GM12878 (cell line): ENCODE data around the gene HOXA2. TPM values are rescaled to one million over a fixed set of nuclear protein-coding genes. Genes with fewer than 3 reads are reported as not detected.

ENCODE experiments used
- ATAC-seq: fragments of 200-7000 bp; cut with Tn5 transposase; 3 replicates; pipeline ENCODE4 v1.9.1; 2020; ENCODE audit warnings: mild to moderate bottlenecking, moderate library complexity
- BruUV-seq: library from RNA; stranded (reverse); fragments of 400-500 nt; replicated peaks from 2 replicates; lab custom pipeline; 2021; lab: Mats Ljungman, UMichigan
- CTCF ChIA-PET: fragments of 300-600 bp; sonication (Branson Sonifier 250); formaldehyde crosslinking; extraction: SDS; loops from one replicate; lab custom pipeline; 2021; ENCODE audit warnings: inconsistent platforms; lab: Yijun Ruan, JAX
- POLR2A ChIA-PET: fragments of 350-600 bp; formaldehyde crosslinking; extraction: SDS; loops from one replicate; lab custom pipeline; 2021; ENCODE audit warnings: inconsistent platforms; lab: Charles Lee
- RAD21 ChIA-PET: fragments of 300-600 bp; sonication (Branson Sonifier 250); formaldehyde crosslinking; loops from one replicate; lab custom pipeline; 2023; ENCODE audit warnings: antibody characterized with exemption; ENCODE audit not compliant: unreplicated experiment; lab: Charles Lee
- SMC1A ChIA-PET: fragments of 300-600 bp; sonication (Branson Sonifier 250); formaldehyde crosslinking; loops from one replicate; lab custom pipeline; 2023; ENCODE audit not compliant: unreplicated experiment, uncharacterized antibody; lab: Charles Lee
- DNase-seq: peaks from one replicate; pipeline ENCODE4 v3.0.0-alpha.2; 2011; ENCODE audit warnings: low read depth, low spot score
- FAIRE-seq: peaks from 3 replicates; lab custom pipeline; 2011; peaks lifted over from hg19 to GRCh38; lab: Jason Lieb, UNC
- H2AFZ ChIP-seq: 2 replicates; pipeline ENCODE4 v1.6.0; 2011; ENCODE audit warnings: low read depth, low read length, control low read depth; ENCODE audit not compliant: control insufficient read depth
- H3K27ac ChIP-seq: 2 replicates; pipeline ENCODE4 v1.5.1; 2011; ENCODE audit warnings: control low read depth; ENCODE audit not compliant: control insufficient read depth, insufficient read depth
- H3K27me3 ChIP-seq, 2 experiments: replicated peaks in 1 of 2; 2 replicates each; pipeline versions ENCODE4 v1.6.0 to v1.6.1; 2011; ENCODE audit warnings: low read length in 1 of 2; ENCODE audit not compliant: control insufficient read depth in 2 of 2, insufficient read depth in 2 of 2
- H3K36me3 ChIP-seq, 2 experiments: 2 replicates each; pipeline ENCODE4 v1.5.1; 2011; ENCODE audit warnings: low read length in 1 of 2; ENCODE audit not compliant: control insufficient read depth in 2 of 2, insufficient read depth in 2 of 2
- H3K4me1 ChIP-seq: 2 replicates; pipeline ENCODE4 v1.6.1; 2011; ENCODE audit warnings: mild to moderate bottlenecking, low read length, moderate library complexity, mixed read lengths; ENCODE audit not compliant: control insufficient read depth, insufficient read depth
- H3K4me2 ChIP-seq: 2 replicates; pipeline ENCODE4 v1.6.0; 2011; ENCODE audit warnings: control low read depth; ENCODE audit not compliant: control insufficient read depth, insufficient read depth
- H3K4me3 ChIP-seq: fragments of 200-600 bp; sonication (generic); 2 replicates; pipeline ENCODE4 v1.5.1; 2016
- H3K79me2 ChIP-seq: 2 replicates; pipeline ENCODE4 v1.6.0; 2011; ENCODE audit warnings: low read length; ENCODE audit not compliant: control insufficient read depth, insufficient read depth
- H3K9ac ChIP-seq: 2 replicates; pipeline ENCODE4 v1.8.0; 2011; ENCODE audit warnings: low read length, control low read depth, mixed read lengths; ENCODE audit not compliant: control insufficient read depth, insufficient read depth
- H3K9me3 ChIP-seq: replicated peaks from 3 replicates; pipeline ENCODE4 v1.5.1; 2011; ENCODE audit warnings: mild to moderate bottlenecking, low read length; ENCODE audit not compliant: control insufficient read depth, insufficient read depth
- H4K20me1 ChIP-seq: 2 replicates; pipeline ENCODE4 v1.6.0; 2011; ENCODE audit not compliant: control insufficient read depth, insufficient read depth
- CUX1 ChIP-seq: IDR thresholded peaks from 2 replicates; pipeline ENCODE4 v1.6.1; 2012; ENCODE audit warnings: improper control_type of control experiment, low read depth, low read length; ENCODE audit not compliant: insufficient replicate concordance
- FOS ChIP-seq: IDR thresholded peaks from 3 replicates; pipeline ENCODE4 v1.6.1; 2011; ENCODE audit warnings: borderline replicate concordance; ENCODE audit not compliant: insufficient read length; ENCODE audit errors: extremely low read depth
- HDGF ChIP-seq: fragments of 450-650 bp; IDR thresholded peaks from 2 replicates; pipeline ENCODE4 v1.6.1; 2016; ENCODE audit warnings: antibody characterized with exemption
- MYC ChIP-seq: IDR thresholded peaks from 2 replicates; pipeline ENCODE4 v1.6.1; 2011; ENCODE audit warnings: mild to moderate bottlenecking, low read length, moderate library complexity, inconsistent platforms; ENCODE audit not compliant: insufficient read depth, insufficient replicate concordance, insufficient read length, severe bottlenecking
- NKRF ChIP-seq: fragments of 450-650 bp; conservative IDR thresholded peaks from 2 replicates; pipeline ENCODE4 v1.6.1; 2017; ENCODE audit warnings: mild to moderate bottlenecking, moderate library complexity
- RB1 ChIP-seq: fragments of 450-650 bp; formaldehyde crosslinking; IDR thresholded peaks from 2 replicates; pipeline ENCODE4 v1.6.1; 2017; ENCODE audit warnings: mild to moderate bottlenecking, borderline replicate concordance
- WGBS: methylation state at CpG from one replicate; pipeline ENCODE4 v1.1.6; 2016; ENCODE audit warnings: low lambda C conversion rate; ENCODE audit not compliant: insufficient replicate concordance, insufficient coverage; ENCODE audit errors: missing lambda C conversion rate; 5-methylcytosine and 5-hydroxymethylcytosine counted together
- in situ Hi-C: fragments of 300-500 bp; cut with MboI; formaldehyde crosslinking; loops from 9 replicates; pipeline ENCODE4 v1.14.3; 2018; ENCODE audit warnings: mixed read lengths
- intact Hi-C: fragments of 100-400 bp; cut with micrococcal nuclease; formaldehyde crosslinking; loops from one replicate; pipeline ENCODE4 v1.14.2; 2022; ENCODE audit not compliant: unreplicated experiment
- polyA plus RNA-seq, 11 experiments: library from polyadenylated mRNA; depleted of rRNA in 4 of 11; unstranded in 6 of 11; stranded (reverse) in 5 of 11; fragments of >200 nt; fragmentation: Nextera tagmentation in 4 of 11; fragmentation: Illumina TruSeq in 1 of 11; extraction: Ambion mirVana in 4 of 11; extraction: Trizol in 1 of 11; gene quantifications; 1 replicate in 1 of 11; 2 replicates in 10 of 11; pipeline versions ENCODE4 v1.2.1 to v1.2.3, GENCODE V29; 2011 to 2016; ENCODE audit warnings: inconsistent platforms in 2 of 11, missing spikeins in 2 of 11, low read depth in 1 of 11
- total RNA-seq, 4 experiments: library from RNA; depleted of rRNA in 3 of 4; stranded (reverse); fragments of >200 nt in 3 of 4; fragmentation: Illumina TruSeq in 1 of 4; extraction: Trizol in 1 of 4; gene quantifications; 2 replicates each; pipeline versions ENCODE4 v1.2.1 to v1.2.3, GENCODE V29; 2013 to 2021

HOXA2 gene
- total and polyA plus RNA-seq, 10 of the 15 experiments (the other 5 are each of a cell fraction or from before 2014, with no cell fraction given) = not detected

GRCh38 chr7:27112955-27113949 is 10.8 kb upstream of the HOXA2 start (continued):
- TF ChIP-seq NKRF (no peak), RB1 (no peak), HDGF (no peak), MYC (no peak)
- TF ChIP-seq, all 136 proteins: peak for 0

- CTCF ChIA-PET = no interaction called here
- SMC1A ChIA-PET = no interaction called here
- RAD21 ChIA-PET = no interaction called here
- Histone ChIP-seq H3K4me1 (no peaks in the 10 kb centered on the region), H2AFZ (no peak overlapping the region), H3K4me3 (no peak overlapping the region), H3K27me3 (no peaks in the 10 kb centered on the region), H3K4me2 (no peak overlapping the region), H4K20me1 (no peaks in the 10 kb centered on the region; the same call in 1 of the 2 replicates), H3K79me2 (no peaks in the 10 kb centered on the region), H3K36me3 (no peaks in the 10 kb centered on the region), H3K27ac (no peak overlapping the region), H3K9ac (no peak overlapping the region), H3K9me3 (no peaks in the 10 kb centered on the region)
- intact Hi-C loops = no loop called here
- POLR2A ChIA-PET = no interaction called here
- in situ Hi-C loops = no loop called here
- no peak for ATAC-seq
- 55% methylated on average over 4 of the region's 4 CpGs for WGBS
- FAIRE-seq = no peak
- BruUV-seq = no TSS peak
- no peak for DNase-seq
- TF ChIP-seq CUX1 = no peak
- TF ChIP-seq FOS = no peak
These were observed 9.9 kb upstream of the HOXA2 start for GRCh38 chr7:27112361-27112760.
